GM23248 (cell line): Measurements from ENCODE around the gene ACVR1.

Source experiments
- EZH2 ChIP-seq: fragments of 200-600 bp; sonication (generic); IDR thresholded peaks from 2 replicates; pipeline ENCODE4 v1.6.1; 2018; ENCODE audit warnings: antibody characterized with exemption, mild to moderate bottlenecking; ENCODE audit not compliant: insufficient read depth, poor library complexity, severe bottlenecking
- EZH2phosphoT487 ChIP-seq: fragments of 200-600 bp; sonication (generic); IDR thresholded peaks from 2 replicates; pipeline ENCODE4 v1.6.1; 2018; ENCODE audit warnings: antibody characterized with exemption, moderate library complexity, mild to moderate bottlenecking, low read depth; ENCODE audit not compliant: insufficient read depth

DNA sequence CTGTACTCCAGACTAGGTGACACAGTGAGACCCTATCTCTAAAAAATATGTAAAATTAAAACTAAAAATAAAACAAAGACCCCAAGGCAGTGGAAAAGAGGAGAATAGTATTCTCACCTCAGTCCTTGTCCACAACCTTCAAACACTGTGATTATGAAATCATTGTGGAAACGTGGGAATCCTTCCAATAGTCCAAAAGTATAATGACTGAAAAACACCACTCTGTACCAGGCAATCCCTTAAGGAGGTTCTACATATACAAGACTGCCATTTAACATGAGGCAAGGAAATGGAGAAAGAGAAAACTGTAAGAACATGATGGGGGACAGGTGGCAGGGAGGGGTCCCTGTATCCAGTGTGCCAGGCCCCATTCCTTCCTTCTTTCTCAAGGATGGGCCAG, 66.1 kb downstream of the ACVR1 start:
- TF ChIP-seq EZH2 (no peak), EZH2phosphoT487 (no peak)
